Uterus (tissue), 2 donors: Measurements from ENCODE around the gene NRF1.

Experiments used
- CTCF ChIP-seq, 4 experiments: fragments of 200-600 bp in 2 of 4; fragments of 450-650 bp in 2 of 4; sonication (generic) in 2 of 4; IDR thresholded peaks; one replicate each; pipeline ENCODE4 v1.5.1; 2016 to 2019; ENCODE audit warnings: antibody characterized with exemption in 4 of 4, mild to moderate bottlenecking in 2 of 4, moderate library complexity in 1 of 4
- POLR2A ChIP-seq, 2 donors: fragments of 450-650 bp; IDR thresholded peaks; one replicate each; pipeline ENCODE4 v1.6.1; 2016; ENCODE audit warnings: antibody characterized with exemption in 2 of 2, mild to moderate bottlenecking in 1 of 2, moderate library complexity in 1 of 2

DNA sequence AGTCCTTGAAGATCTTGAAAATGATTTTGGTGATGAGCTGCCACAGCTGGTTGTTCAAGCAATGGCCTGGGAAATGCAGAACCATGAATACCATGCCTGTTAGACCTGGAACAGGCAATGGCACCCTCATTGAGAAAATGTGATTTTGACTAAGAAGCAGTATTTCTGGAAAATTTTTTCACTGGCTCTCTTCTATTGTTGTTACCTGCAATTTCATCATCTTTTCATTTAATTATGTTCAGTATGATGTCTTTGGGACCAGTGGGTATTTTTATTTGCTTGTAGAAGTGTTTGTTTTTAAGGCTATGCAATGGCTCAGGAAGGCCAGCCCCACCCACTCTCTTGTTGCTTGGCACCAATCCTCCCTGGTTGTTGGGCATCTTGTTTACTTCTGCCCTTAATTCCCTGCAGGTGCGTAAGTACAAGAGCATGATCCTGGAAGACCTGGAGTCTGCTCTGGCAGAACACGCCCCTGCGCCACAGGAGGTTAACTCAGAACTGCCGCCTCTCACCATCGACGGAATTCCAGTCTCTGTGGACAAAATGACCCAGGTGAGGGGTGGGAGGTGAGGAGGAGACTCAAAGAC, 78.6 kb downstream of the NRF1 start:
- no peak for TF ChIP-seq CTCF (IDR thresholded peaks at IDR 0.05)
- TF ChIP-seq POLR2A (IDR thresholded peaks at IDR 0.05) = no peak
